Esophagus squamous epithelium (tissue), 4 donors: ENCODE data around the gene SCYL3.

Source experiments
- CTCF ChIP-seq, 6 experiments: fragments of 450-650 bp in 4 of 6; fragments of 200-600 bp in 2 of 6; sonication (generic) in 2 of 6; IDR thresholded peaks; one replicate each; pipeline ENCODE4 v1.5.1; 2016 to 2019; ENCODE audit warnings: antibody characterized with exemption in 6 of 6, mild to moderate bottlenecking in 4 of 6, moderate library complexity in 4 of 6
- POLR2A ChIP-seq, 4 donors: fragments of 450-650 bp; IDR thresholded peaks; one replicate each; pipeline ENCODE4 v1.6.1; 2017; ENCODE audit warnings: antibody characterized with exemption in 4 of 4, mild to moderate bottlenecking in 4 of 4, moderate library complexity in 3 of 4

DNA sequence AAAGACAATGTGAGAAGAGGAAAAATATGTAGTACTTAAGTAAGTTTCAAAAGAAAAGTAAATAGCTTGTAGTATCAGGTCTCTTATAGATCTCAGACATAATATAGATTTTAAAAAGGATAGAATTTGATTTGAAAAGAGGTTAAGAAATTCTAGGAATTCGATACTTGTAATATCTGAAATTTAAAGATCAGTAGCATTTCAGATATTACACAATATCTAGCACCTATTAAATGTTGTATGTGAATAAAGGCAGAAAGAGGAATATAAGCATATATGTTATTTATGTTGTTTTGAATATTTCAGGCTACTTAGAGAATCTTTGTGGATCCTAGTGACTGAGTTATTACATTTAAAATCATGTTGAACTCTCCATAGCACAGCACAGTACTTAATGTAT, 64.0 kb downstream of the SCYL3 start:
- TF ChIP-seq CTCF (IDR thresholded peaks at IDR 0.05) (no peak), POLR2A (IDR thresholded peaks at IDR 0.05) (no peak)
